NCI-H2196 (cell line): Measurements from ENCODE around the gene FOXF2.

Experiments
- DNase-seq: peaks from one replicate; lab custom pipeline; 2025; ENCODE audit not compliant: unreplicated experiment; lab: John Stamatoyannopoulos, UW

FOXF2 gene

GRCh38 chr6:1378065-1379016, 11.0 kb upstream of the FOXF2 start:
- no peak for DNase-seq

GRCh38 chr6:1379017-1379787, 10.2 kb upstream of the FOXF2 start:
- no peak for DNase-seq

- no peak for DNase-seq
Measured at GRCh38 chr6:1379788-1380147, 9.6 kb upstream of the FOXF2 start.

GRCh38 chr6:1380625-1381427, 8.6 kb upstream of the FOXF2 start:
- DNase-seq = no peak

- DNase-seq = peak; percentile 46
Measured at GRCh38 chr6:1381481-1382330, 7.7 kb upstream of the FOXF2 start.

- no peak for DNase-seq
Measured at GRCh38 chr6:1382331-1382882, 7.0 kb upstream of the FOXF2 start.

- no peak for DNase-seq
Measured at GRCh38 chr6:1382883-1383728, 6.3 kb upstream of the FOXF2 start.

GRCh38 chr6:1383729-1384548, 5.4 kb upstream of the FOXF2 start:
- DNase-seq = no peak

GRCh38 chr6:1384549-1385128, 4.7 kb upstream of the FOXF2 start:
- no peak for DNase-seq

- DNase-seq = no peak
Measured at GRCh38 chr6:1385129-1386037, 4.0 kb upstream of the FOXF2 start.

GRCh38 chr6:1386038-1386709, 3.2 kb upstream of the FOXF2 start:
- no peak for DNase-seq

GRCh38 chr6:1387538-1387875, 1.9 kb upstream of the FOXF2 start:
- no peak for DNase-seq

- DNase-seq = no peak
Measured at GRCh38 chr6:1387876-1388629, 1.3 kb upstream of the FOXF2 start.

- DNase-seq = no peak
Measured at GRCh38 chr6:1388630-1389368, 577 bp upstream of the FOXF2 start.
